GM18517 (cell line): ENCODE results near the gene ZFR.
"Not testable (repeated sequence)": the region's sequence is repeated elsewhere in the genome, so short reads cannot be mapped to it uniquely, and the experiment has no call there.

Experiments used
- ATAC-seq: cut with Tn5 transposase; IDR thresholded peaks from one replicate; pipeline ENCODE4 v1.9.1; 2021; ENCODE audit warnings: mild to moderate bottlenecking, moderate library complexity; ENCODE audit not compliant: unreplicated experiment

ZFR gene

DNA sequence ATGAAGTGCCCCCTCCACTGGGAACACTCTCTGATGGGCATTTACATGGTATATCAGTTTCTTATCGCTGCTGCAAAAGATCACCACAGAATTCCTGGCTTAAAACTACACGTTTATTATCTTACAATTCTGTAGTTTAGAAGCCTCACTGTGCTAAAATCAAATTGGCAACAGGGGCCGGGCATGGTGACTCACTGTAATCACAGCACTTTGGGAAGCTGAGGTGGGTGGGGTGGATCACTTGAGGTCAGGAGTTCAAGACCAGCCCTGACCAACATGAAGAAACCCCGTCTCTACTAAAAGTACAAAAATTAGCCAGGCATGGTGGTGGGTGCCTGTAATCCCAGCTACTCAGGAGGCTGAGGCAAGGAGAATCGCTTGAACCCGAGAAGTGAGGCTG lies 7.8 kb upstream of the ZFR start:
- ATAC-seq, result not testable (repeated sequence)

DNA sequence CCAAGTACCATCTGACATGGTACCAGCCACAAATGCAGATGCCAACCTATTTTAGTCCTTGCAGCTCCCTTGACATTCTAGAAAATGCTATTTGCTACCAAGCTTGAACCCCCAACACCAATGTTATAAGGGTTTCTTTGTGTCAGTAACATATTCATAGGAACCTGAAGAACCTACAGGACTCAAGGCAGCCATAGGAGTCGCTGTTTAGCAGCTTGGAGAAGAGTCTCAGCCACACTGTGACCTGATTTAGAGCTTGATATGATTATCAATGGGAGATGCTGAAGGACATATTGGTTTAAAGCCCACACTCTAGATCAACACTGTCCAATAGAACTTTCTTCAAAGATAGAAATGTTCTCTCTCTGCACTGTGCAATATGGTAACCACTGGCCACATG lies 6.4 kb upstream of the ZFR start:
- no peak for ATAC-seq

- ATAC-seq, result no peak
Observed at GRCh38 chr5:32449262-32449661, 4.7 kb upstream of the ZFR start.

DNA sequence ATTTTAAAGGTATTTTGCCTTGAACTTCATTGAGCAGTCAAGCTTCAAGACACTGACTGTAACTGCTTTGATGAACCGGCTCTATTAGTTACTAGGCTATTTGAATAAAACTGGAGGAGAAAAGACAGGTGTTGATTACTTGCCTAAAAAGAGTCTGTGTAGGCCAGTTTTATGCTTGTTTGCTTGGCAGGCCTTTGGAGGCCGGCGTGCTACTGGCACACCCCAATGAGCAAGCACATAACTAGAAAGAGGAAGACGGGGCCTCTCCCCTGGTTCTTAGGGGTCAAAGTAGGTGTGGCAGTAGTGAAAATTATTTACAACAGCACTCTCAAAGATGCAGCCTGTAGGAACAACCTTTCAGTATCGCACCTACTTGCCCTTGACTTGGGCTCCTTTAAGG lies 2.1 kb upstream of the ZFR start:
- no peak for ATAC-seq

- no peak for ATAC-seq
Observed at GRCh38 chr5:32445831-32446614, 1.5 kb upstream of the ZFR start.

GRCh38 chr5:32445287-32445758 lies 783 bp upstream of the ZFR start:
- ATAC-seq, result no peak

DNA sequence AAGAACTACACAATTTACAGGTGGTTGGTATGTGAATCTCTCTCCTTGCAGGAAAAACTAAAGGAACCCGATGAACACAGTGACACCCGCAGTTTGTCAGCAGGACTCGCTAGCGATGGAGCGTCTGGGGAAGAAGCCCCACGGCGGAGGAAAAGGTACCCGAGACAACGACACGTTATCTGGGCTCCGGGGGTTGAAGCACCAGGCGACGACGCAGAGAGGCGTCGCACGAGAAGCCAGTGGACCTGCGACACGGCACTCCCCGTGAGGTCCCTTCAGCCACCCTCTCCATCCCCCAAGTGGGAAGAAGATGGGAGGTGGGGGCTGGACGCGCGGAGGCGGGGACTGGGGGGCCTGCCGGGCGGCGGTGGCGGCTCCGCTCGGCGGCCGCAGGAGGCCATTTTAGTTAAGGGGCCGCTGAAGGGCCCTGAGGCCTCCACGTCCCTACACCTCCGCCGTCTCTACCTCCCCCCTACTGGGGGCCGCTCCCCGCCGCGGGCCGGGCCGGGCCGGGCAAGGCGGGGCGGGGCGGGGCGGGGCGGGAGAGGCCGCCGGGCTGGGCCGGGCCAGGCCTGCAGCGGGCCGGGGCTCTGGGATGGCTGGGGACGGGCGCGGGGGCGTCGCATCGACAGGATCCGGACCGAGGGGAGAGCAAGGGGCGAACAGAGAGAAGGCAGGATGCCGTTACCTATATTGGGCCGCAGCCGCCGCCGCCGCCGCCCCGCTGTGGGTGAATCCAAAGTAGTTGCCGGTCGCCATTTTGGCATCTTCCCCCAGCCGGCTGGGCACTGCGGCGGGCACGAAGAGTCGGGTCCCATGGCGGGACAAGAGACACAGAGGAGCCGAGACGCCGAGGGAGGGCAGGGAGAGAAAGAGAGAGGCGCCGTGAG lies 754 bp downstream of the ZFR start:
- peak; percentile 25 for ATAC-seq

GRCh38 chr5:32443145-32443540 lies 1.4 kb downstream of the ZFR start:
- ATAC-seq, result peak; percentile 30

DNA sequence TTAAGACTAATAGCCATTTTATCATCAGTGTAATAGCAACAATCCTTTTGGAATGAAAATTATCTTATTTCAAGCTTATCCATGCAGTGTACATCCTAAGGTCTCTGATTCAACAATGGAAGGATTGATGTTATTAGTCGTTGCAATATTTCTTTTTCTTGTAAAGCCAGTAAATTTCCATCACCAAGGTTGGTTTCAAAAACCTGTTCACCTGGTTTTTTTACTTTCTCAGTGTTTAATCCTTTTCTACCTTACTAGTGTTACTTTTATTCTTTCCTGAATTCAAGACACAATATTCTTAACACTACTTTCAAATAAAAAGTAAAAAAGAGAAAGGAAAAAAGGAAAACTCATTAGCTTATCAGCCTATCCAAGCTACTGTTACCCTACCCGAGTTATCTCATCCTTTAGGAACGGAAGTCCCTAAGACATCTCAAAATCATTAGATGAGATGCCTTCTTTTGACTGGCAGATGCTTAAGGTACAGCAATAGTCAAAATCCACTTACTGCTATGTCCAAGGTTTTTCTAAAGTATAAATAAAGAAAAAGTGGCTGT lies 5.4 kb downstream of the ZFR start:
- ATAC-seq, result no peak

DNA sequence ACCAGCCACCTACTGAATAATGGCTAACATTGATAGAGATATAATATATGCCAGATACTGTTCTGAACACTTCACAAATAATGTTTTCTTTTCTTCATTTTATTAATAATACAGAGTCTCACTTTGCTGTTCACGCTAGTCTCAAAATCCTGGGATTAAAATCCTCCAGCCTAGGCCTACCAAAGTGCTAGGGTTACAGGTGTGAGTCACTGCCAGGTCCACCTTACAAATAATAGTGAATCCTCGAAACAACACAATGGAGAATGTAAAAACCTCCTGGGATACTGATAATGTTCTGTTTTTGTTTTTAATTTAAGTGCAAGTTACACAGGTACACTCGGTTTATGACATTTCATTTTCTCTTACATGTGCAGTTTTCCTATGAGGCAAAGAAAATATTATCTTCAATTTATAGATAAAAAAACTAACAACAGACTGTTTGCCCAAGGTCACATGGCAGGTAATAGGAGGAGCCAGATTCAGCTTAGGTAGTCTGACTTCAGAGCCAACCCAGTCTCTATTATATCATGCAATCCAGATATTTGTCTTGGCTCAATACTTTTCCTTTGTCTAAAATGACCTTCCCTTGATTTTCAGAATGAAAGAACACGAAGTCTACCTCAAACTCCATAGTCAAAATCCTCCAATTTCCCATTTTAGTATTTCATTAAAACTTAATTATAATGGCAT lies 7.8 kb downstream of the ZFR start:
- no peak for ATAC-seq

- ATAC-seq, result no peak
Observed at GRCh38 chr5:32435383-32435782, 9.2 kb downstream of the ZFR start.

GRCh38 chr5:32434221-32434620 lies 10.3 kb downstream of the ZFR start:
- no peak for ATAC-seq

- no peak for ATAC-seq
Observed at GRCh38 chr5:32432633-32433032, 11.9 kb downstream of the ZFR start.

DNA sequence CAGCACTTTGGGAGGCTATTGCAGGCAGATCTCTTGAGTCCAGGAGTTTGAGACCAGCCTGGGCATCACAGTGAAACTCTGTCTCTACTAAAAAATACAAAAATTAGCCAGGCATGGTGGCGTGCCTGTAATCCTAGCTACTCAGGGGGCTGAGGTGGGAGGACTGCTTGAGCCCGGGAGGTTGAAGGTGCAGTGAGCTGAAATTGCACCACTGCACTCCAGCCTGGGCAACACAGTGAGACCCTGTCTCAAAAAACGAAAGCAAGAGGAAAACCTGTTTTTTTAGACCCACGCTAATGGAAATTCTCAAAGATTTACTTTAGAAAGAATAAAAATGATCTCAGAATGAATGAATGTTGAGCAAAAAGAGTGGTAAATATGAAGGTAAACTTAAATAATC lies 13.7 kb downstream of the ZFR start:
- not testable (repeated sequence) for ATAC-seq

DNA sequence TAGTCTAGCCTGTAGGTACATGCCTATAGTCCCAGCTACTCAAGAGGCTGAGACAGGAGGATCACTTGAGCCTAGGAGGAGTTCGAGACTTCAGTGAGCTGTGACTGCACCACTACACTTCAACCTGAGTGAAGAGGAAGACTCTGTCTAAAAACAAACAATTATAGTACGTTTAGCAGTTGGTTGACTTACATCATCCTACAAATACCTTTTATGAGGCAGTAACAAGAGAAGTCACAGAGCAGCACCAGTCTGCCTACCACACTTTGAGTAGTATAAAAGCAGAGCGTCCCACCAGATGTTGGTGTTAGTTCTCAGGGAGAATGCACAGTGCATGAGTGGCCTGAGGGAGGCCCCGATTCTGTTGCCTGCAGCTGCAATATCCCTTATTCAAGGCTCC lies 16.1 kb downstream of the ZFR start:
- no peak for ATAC-seq

DNA sequence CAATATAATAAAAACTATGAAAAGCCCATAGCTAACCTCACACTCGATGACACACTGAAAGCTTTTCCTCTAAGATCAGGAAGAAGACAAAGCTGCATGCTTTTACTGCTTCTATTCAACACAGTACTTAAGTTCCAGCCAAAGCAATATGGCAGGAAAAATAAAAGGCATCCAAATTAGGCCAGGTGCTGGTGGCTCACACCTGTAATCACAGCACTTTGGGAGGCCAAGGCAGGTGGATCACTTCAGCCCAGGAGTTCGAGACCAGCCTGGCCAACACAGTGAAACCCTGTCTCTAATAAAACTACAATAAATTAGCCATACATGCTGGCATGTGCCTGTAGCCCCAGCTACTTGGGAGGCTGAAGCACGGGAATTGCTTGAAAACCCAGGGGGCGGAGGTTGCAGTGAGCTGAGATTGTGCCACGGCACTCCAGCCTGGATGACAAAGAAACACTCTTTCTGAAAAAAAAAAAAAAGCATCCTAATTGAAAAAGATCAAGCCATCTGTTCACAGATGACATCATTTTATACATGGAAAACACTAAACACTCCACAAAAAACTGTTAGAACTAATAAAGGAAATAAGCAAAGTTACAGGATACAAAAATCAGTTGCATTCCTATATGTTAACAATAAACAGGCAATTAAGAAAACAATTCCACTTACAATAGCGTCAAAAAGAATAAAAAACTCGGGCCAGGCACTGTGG lies 17.9 kb downstream of the ZFR start:
- ATAC-seq, result no peak

DNA sequence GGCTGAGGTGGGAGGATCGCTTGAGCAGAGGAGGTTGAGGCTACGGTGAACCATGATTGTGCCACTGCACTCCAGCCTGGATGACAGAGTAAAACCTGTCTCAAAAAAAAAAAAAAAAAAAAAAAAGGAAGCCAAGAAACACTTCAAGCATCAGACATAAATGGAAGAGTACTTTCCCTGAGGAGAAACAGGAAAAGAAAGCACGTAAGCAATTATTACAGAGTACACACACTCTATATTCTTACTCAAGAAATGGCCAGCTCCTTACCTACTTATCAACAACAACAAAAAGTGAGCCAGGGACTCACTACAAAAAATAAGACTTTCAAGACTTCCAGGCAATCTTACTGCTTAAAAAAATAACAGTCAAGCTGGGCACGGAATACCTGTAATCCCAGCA lies 21.8 kb downstream of the ZFR start:
- ATAC-seq, result no peak

DNA sequence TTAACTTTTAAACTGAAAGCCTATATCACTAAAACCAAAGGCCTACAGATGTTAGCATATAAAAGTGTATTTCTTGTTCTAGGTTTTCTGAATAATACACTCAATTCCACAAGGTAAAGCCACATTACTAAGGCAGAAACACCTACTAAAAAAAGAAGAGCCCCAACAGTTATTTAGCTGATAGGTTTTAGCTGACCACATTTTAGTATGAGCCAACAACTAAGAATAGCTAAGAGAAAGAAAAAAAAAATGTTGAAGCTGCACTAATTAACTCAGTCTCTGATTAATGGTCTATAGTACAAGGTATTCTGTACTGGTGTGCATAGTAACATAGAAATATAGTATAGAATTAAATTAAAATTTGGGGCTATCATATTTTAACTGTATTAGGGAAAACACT lies 23.5 kb downstream of the ZFR start:
- ATAC-seq, result no peak

- no peak for ATAC-seq
Observed at GRCh38 chr5:32420506-32420905, 24.0 kb downstream of the ZFR start.

- ATAC-seq, result no peak
Observed at GRCh38 chr5:32419791-32420190, 24.7 kb downstream of the ZFR start.
